Activated CD8-positive, alpha-beta T cell treated with anti-CD3 and anti-CD28 coated beads for 36 hours (primary cell): ENCODE data around the gene CYP4B1. TPM values are rescaled to one million over a fixed set of nuclear protein-coding genes. Genes with fewer than 3 reads are reported as not detected.

ENCODE experiments used
- ATAC-seq: fragments of 200-7000 bp; cut with Tn5 transposase; one replicate; pipeline ENCODE4 v1.10.0; 2021; ENCODE audit warnings: mild to moderate bottlenecking, moderate library complexity
- CTCF ChIA-PET: fragments of 350-600 bp; sonication (Branson Sonifier 250); formaldehyde crosslinking; loops from one replicate; lab custom pipeline; 2021; ENCODE audit warnings: antibody characterized with exemption; lab: Charles Lee
- POLR2A ChIA-PET: fragments of 350-600 bp; sonication (Branson Sonifier 250); formaldehyde crosslinking; loops from one replicate; lab custom pipeline; 2021; ENCODE audit warnings: antibody characterized with exemption; lab: Charles Lee
- DNase-seq: peaks from one replicate; pipeline ENCODE4 v3.0.0-alpha.2; 2020
- H3K27ac Mint-ChIP-seq: one replicate; pipeline ENCODE4 v1.8.0; 2021; ENCODE audit warnings: mild to moderate bottlenecking, mixed read lengths
- H3K27me3 Mint-ChIP-seq: one replicate; pipeline ENCODE4 v1.8.0; 2021; ENCODE audit warnings: mixed read lengths
- H3K36me3 Mint-ChIP-seq: one replicate; pipeline ENCODE4 v1.8.0; 2021; ENCODE audit warnings: low read depth, mixed read lengths
- H3K4me1 Mint-ChIP-seq: one replicate; pipeline ENCODE4 v1.8.0; 2021; ENCODE audit warnings: low read depth, mixed read lengths
- H3K4me3 Mint-ChIP-seq: one replicate; pipeline ENCODE4 v1.8.0; 2021; ENCODE audit warnings: mild to moderate bottlenecking, moderate library complexity, mixed read lengths
- H3K9me3 Mint-ChIP-seq: one replicate; pipeline ENCODE4 v1.8.0; 2021; ENCODE audit warnings: mixed read lengths
- intact Hi-C: fragments of 100-400 bp; cut with micrococcal nuclease; formaldehyde crosslinking; loops from one replicate; pipeline ENCODE4 v1.10.0; 2022
- total RNA-seq, 2 experiments: library from RNA; stranded (reverse); gene quantifications; one replicate each; pipeline ENCODE4 v1.2.3, GENCODE V29; 2021
- TF ChIP-seq, protein P1 (sequence below): fragments of 200-600 bp; IDR thresholded peaks from one replicate; pipeline ENCODE4 v1.8.0; 2022; ENCODE audit warnings: antibody characterized with exemption, mild to moderate bottlenecking

The CYP4B1 gene
- total RNA-seq, 2 experiments from 2014 or later, result not detected

GRCh38 chr1:46755121-46755520 lies 43.7 kb upstream of the CYP4B1 start:
- DNase-seq, result no peak
- H3K27me3 Mint-ChIP-seq, result peaks cover 2% of the 10 kb centered on the region
- no peak for ATAC-seq
- H3K9me3 Mint-ChIP-seq, result no peaks in the 10 kb centered on the region
- ChIA-PET CTCF (interaction anchor here (0.6 kb wide), 1 partner anchor 30 kb away, joined by 3 read pairs; no protein-coding TSS in a partner anchor), POLR2A (no interaction called here)
- TF ChIP-seq, protein P1, sequence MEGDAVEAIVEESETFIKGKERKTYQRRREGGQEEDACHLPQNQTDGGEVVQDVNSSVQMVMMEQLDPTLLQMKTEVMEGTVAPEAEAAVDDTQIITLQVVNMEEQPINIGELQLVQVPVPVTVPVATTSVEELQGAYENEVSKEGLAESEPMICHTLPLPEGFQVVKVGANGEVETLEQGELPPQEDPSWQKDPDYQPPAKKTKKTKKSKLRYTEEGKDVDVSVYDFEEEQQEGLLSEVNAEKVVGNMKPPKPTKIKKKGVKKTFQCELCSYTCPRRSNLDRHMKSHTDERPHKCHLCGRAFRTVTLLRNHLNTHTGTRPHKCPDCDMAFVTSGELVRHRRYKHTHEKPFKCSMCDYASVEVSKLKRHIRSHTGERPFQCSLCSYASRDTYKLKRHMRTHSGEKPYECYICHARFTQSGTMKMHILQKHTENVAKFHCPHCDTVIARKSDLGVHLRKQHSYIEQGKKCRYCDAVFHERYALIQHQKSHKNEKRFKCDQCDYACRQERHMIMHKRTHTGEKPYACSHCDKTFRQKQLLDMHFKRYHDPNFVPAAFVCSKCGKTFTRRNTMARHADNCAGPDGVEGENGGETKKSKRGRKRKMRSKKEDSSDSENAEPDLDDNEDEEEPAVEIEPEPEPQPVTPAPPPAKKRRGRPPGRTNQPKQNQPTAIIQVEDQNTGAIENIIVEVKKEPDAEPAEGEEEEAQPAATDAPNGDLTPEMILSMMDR, result no peak
- no peak overlapping the region for H3K4me3 Mint-ChIP-seq
- H3K36me3 Mint-ChIP-seq, result no peaks in the 10 kb centered on the region
- H3K27ac Mint-ChIP-seq, result no peak overlapping the region
- intact Hi-C loops, result no loop called here
- H3K4me1 Mint-ChIP-seq, result no peaks in the 10 kb centered on the region

GRCh38 chr1:46757247-46757955 lies 41.4 kb upstream of the CYP4B1 start:
- Mint-ChIP-seq H3K36me3 (no peaks in the 10 kb centered on the region), H3K9me3 (no peaks in the 10 kb centered on the region), H3K4me3 (no peak overlapping the region), H3K27me3 (peaks cover 14% of the 10 kb centered on the region), H3K27ac (no peak overlapping the region), H3K4me1 (no peaks in the 10 kb centered on the region)
- intact Hi-C loops, result no loop called here
- CTCF ChIA-PET, result no interaction called here
- DNase-seq (no peak), ATAC-seq (no peak)
- POLR2A ChIA-PET, result no interaction called here
- TF ChIP-seq, protein P1, result no peak

DNA sequence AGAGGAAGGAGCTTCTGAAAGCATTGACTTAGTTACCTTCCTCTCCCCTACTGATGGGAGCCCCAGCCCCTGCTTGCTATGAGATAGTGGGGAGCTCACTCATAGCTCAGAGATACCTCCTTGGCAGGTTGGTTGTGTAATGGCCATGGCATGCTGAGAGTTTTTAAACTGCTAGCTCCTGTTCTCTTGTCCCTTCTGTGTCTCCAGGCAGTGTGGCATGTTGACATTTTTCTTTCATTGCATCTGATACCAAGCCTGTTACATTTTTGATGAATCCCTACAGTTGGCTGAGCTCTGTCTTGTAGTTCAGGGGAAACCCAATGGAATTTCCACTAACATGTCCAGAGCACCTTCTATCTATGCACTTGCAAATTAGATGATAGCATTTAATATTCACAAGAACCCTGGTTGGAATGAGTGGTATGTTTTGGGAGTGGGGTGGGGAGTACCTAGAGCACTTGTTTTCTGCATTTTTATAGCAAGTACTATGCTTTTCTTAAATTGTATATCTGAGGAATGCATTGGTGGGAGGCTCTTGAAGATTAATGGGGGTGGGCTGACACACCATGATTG lies 40.8 kb upstream of the CYP4B1 start:
- H3K27me3 Mint-ChIP-seq, result peaks cover 14% of the 10 kb centered on the region
- intact Hi-C loops, result no loop called here
- H3K36me3 Mint-ChIP-seq, result no peaks in the 10 kb centered on the region
- H3K9me3 Mint-ChIP-seq, result no peaks in the 10 kb centered on the region
- ChIA-PET POLR2A (no interaction called here), CTCF (no interaction called here)
- DNase-seq (no peak), ATAC-seq (no peak)
- no peak overlapping the region for H3K4me3 Mint-ChIP-seq
- no peaks in the 10 kb centered on the region for H3K4me1 Mint-ChIP-seq
- TF ChIP-seq, protein P1, result no peak
- H3K27ac Mint-ChIP-seq, result no peak overlapping the region

DNA sequence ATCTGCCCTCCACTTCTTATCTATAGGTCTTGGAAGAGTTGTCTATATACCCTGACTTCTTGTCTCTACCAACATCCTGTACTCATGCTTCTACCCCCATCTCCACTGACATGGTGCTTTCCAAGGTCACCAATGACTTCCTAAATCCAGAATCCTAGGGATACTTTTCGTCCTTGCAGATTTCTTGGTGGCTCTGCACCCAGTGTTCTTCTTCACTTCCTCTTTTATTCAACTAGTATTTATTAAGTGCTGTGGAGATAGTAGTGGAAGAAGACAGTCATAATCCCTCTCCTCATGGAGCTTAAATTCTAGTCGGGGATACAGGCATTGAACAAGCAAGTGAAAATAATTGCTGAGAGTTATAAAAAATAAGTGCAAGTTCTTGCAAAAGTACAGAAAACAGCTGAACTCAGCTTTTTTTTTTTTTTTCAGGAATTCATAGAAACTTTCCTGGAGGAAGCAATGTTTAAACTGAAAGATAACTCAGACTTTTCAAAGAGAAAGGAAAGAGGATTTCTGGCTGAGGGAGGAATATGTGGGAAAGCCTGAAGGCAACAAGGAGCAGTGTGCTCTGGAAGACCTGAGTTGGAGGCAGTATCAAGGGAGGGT lies 38.2 kb upstream of the CYP4B1 start:
- TF ChIP-seq, protein P1, result no peak
- no peak overlapping the region for H3K4me3 Mint-ChIP-seq
- no peak overlapping the region for H3K27ac Mint-ChIP-seq
- no peak for DNase-seq
- H3K9me3 Mint-ChIP-seq, result no peaks in the 10 kb centered on the region
- no peaks in the 10 kb centered on the region for H3K4me1 Mint-ChIP-seq
- peaks cover 14% of the 10 kb centered on the region for H3K27me3 Mint-ChIP-seq
- intact Hi-C loops, result no loop called here
- POLR2A ChIA-PET, result no interaction called here
- CTCF ChIA-PET, result no interaction called here
- no peak for ATAC-seq
- no peaks in the 10 kb centered on the region for H3K36me3 Mint-ChIP-seq

GRCh38 chr1:46761740-46762139 lies 37.1 kb upstream of the CYP4B1 start:
- Mint-ChIP-seq H3K4me3 (no peak overlapping the region), H3K27me3 (peaks cover 14% of the 10 kb centered on the region), H3K9me3 (no peaks in the 10 kb centered on the region), H3K36me3 (no peaks in the 10 kb centered on the region), H3K4me1 (no peaks in the 10 kb centered on the region), H3K27ac (no peak overlapping the region)
- DNase-seq, result no peak
- intact Hi-C loops, result no loop called here
- POLR2A ChIA-PET, result no interaction called here
- ATAC-seq, result no peak
- TF ChIP-seq, protein P1, result no peak
- CTCF ChIA-PET, result no interaction called here
